ENCODE results near the gene S100A7A.

DNA sequence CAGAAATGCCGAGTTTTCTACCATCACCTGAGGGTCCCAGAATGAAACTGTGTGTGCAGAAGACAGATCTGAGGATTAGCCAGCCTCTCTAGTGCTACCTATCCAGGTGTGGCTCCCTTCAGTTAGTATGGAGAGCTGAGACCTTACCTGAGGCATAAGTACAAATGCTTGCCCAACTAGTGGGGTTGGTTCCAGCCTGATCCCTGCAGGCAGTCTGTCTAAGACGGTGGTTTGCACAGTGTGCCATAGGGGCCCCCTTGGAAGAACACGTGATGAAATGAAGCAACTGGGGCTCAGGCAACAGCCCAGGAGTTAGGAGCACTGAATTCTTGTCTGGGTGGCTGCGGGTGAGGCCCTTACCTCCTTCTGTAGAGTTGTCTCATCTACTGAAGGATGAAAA is 15.6 kb downstream of the S100A7A start:
- TF ChIP-seq ZNF274 (IDR thresholded peaks at IDR 0.05; ENCODE audit: low read depth, low read length) (no peak), YY1 (IDR thresholded peaks at IDR 0.05; ENCODE audit: insufficient read depth, insufficient read length) (no peak)

All from NT2/D1 (cell line).